22Rv1 (cell line): Measurements from ENCODE around the gene ATXN7L1.

Experiments used
- ZFX ChIP-seq: fragments of 450-650 bp; IDR thresholded peaks from 2 replicates; pipeline ENCODE4 v1.6.1; 2017; ENCODE audit warnings: antibody characterized with exemption, borderline replicate concordance
- TF ChIP-seq, protein P1 (sequence below): fragments of 450-650 bp; IDR thresholded peaks from 2 replicates; pipeline ENCODE4 v1.5.1; 2017; ENCODE audit warnings: mild to moderate bottlenecking

DNA sequence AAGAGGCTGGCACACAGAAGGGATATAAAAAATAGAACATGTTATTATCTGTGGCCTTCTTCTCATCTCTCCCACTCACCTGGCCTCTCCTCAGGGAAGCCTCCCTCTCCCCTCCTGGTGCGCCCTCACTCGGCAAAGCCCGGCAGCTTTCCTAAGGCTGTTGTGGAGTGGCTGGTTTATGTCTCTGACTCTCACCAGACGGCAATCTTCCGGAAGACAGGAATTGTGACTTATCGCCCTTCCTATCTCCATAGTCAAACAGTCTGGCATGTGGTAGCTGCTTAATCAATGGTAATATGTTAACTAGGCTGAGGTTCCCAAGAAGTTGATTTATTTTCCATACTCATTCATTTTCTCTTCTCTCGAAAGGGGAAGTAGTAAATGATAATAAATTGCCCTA is 78.7 kb downstream of the ATXN7L1 start:
- TF ChIP-seq, protein P1, sequence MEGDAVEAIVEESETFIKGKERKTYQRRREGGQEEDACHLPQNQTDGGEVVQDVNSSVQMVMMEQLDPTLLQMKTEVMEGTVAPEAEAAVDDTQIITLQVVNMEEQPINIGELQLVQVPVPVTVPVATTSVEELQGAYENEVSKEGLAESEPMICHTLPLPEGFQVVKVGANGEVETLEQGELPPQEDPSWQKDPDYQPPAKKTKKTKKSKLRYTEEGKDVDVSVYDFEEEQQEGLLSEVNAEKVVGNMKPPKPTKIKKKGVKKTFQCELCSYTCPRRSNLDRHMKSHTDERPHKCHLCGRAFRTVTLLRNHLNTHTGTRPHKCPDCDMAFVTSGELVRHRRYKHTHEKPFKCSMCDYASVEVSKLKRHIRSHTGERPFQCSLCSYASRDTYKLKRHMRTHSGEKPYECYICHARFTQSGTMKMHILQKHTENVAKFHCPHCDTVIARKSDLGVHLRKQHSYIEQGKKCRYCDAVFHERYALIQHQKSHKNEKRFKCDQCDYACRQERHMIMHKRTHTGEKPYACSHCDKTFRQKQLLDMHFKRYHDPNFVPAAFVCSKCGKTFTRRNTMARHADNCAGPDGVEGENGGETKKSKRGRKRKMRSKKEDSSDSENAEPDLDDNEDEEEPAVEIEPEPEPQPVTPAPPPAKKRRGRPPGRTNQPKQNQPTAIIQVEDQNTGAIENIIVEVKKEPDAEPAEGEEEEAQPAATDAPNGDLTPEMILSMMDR, result no peak
- TF ChIP-seq ZFX, result no peak
